ENCODE data around the gene SPTBN5.

The SPTBN5 gene

GRCh38 chr15:41881920-41882688 is 11.7 kb downstream of the SPTBN5 start:
- peak; percentile 23 for DNase-seq

GRCh38 chr15:41881550-41881919 is 12.3 kb downstream of the SPTBN5 start:
- DNase-seq, result no peak

- DNase-seq, result no peak
Observed at GRCh38 chr15:41881086-41881485, 12.8 kb downstream of the SPTBN5 start.

DNA sequence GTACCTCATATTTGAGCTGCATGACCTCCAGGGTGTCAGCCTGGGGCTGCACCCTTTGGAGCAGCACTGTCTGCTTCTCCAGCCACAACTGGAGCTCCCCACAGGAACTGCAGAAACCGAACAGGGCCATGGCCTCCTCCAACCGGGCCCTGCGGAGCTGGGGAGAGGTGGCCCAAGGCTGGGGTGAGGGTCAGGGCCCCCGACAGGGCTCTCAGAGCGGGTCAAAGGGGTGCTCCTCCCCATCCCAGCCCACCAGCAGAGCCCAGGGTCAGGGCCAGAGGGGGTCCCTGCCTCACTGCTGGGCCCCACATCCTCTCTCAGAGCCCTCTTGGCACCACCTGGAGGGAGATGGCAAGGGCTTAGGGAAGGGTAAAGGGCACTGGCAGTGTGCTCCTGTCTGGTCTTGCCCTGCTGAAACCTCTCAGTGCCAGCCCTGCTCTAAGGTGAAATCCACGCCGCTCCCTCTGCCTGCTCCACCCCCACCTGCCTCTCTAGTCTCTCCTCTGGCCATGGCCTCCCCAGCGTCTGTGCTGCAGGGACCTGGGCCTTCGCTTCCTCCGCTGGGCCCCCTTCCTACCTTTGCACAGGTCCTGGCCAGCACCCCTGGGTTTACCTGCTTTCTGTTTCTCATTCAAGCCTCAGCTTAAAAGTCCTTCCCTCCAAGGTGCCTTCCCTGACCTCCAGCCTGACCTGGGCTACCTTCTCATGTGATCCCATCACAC is 13.5 kb downstream of the SPTBN5 start:
- DNase-seq, result no peak

DNA sequence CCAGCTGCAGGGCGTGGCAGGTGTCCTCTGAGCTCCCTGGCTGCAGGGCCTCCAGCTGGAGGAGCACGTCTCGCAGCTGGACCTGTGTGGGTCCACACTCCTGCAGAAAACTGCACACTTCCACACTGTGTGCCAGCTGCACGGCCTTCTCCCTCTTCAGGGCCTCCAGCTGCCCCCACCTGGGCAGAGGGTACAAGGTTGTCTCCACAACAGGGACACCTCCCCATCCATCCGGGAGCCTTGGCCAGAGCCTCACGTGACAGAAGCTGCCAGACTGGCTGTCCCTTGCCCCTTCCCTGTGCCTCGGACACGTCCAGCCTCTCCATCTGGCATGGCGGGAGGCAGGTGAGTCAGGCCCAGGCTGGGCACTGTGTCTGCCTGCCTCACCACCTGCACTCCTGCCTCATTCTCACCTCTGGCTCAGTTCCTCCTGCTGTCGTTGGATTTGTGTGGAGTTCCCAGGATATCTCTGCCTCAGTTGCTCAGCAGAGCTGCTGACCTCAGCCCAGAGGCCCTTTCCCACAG is 14.5 kb downstream of the SPTBN5 start:
- no peak for DNase-seq

DNA sequence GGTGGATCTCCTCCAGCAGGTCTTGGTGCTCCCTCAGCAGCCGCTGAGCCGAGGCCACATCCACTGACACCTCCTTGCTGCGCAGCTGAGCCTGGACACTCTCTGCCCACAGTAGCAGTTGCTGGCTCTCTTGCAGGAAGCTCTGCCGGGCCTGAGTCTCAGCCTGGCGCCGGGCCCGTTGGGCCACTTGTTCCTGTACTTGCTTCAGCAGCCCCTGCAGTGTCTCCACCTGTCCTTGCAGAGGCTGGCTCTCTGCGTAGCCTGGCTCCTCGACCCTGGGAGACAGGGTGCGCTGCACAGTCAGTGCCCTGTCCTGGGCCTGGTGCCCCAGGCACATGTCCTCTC is 15.5 kb downstream of the SPTBN5 start:
- no peak for DNase-seq

- no peak for DNase-seq
Observed at GRCh38 chr15:41877631-41878354, 16.1 kb downstream of the SPTBN5 start.

GRCh38 chr15:41876689-41877088 is 17.2 kb downstream of the SPTBN5 start:
- no peak for DNase-seq

DNA sequence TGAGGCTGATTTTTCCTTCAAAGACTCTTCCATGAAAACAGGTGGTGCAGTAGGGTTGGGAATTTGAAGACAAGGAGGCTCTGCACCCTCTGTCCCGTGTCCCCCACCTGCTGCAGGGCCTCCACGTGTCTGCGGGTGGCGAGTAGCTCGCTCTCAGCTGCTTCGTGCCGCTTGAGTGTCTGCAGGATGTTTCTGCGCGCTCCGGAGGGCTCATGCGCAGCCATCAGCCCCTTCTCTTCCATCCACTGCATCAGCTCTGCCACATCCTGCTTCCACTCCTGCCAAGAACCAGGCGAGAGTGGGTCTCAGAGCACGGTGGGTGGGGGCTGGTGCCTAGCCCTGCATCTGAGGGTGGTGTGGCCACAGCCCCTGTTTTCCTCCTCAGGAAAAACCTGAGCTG is 17.8 kb downstream of the SPTBN5 start:
- no peak for DNase-seq

GRCh38 chr15:41874736-41875135 is 19.1 kb downstream of the SPTBN5 start:
- DNase-seq, result no peak

DNA sequence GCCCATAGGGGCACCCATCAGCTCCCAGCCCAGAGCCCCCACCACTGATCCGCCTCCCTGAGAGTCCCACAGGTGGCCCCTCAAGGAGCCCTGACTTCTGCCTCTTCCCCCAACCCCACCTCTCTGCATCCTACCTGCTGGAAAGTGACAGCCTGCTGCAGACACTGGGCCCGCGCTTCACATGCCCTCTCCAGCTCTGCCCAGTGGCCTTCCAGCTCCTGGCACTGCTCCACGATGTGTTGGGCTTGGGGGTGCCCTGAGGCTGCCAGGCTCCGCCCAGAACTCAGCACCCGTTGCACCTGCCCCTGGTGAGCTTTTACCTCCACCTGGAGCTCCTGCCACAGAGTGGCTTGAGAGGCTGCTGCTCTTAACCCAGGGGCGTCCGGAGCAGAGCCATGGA is 20.1 kb downstream of the SPTBN5 start:
- no peak for DNase-seq

- no peak for DNase-seq
Observed at GRCh38 chr15:41872166-41872747, 21.6 kb downstream of the SPTBN5 start.

DNA sequence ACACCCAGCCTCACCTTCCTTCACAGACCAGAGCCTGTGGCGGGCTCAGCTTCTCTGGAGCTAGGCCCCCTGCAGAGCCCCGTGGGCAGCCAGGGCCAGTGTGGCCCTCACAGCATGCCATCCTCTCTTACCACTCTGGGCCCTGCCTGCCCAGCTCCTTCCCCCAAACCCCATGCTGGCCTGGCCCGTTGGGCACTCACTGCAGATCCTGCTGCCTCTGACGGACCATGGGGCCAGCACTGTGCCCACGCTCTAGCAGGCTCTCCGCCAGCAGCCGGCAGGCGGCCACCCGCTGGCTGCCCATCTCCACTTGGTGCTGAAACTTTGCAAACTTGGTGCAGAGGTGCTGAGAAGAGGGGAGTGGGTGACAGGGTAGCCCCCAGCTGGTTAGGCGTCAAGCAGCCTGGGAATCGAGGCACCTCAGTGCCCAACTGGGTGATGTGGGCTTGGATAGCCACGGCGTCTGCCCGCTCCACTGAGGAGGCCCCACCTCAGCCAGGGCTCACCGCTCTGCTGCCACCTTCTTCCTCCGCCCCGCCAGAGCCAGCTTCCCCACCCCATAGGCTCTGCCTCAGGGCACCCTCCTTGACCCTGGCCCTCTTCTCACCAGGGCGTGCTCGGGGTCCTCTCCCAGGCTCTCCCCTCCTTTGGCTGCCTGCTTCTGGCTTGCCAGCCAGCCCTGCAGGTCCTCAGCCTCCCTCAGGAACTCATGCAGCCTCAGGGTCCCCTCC is 22.5 kb downstream of the SPTBN5 start:
- no peak for DNase-seq

GRCh38 chr15:41870689-41871081 is 23.2 kb downstream of the SPTBN5 start:
- DNase-seq, result peak; percentile 79

GRCh38 chr15:41869770-41870688 is 23.8 kb downstream of the SPTBN5 start:
- DNase-seq, result no peak

DNA sequence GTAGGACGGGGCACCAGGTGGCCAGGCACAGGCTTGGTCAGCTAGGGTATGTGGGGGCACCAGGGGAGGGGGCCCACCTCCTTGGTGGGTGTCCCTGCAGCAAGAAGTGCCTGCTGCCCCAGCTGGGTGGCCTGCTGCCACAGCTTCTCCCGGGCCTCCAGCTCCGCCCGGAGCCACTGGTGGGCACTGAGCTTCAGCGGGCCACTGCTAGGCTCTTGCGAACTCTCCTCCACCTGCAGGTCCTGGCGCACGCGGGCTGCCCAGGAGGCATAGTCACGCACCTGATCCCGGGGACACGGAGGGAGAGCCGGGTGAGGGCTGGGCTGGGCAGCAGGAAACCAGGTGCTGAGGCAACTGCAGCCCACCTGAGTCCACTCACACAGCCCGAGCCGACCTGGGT is 25.5 kb downstream of the SPTBN5 start:
- DNase-seq, result no peak

DNA sequence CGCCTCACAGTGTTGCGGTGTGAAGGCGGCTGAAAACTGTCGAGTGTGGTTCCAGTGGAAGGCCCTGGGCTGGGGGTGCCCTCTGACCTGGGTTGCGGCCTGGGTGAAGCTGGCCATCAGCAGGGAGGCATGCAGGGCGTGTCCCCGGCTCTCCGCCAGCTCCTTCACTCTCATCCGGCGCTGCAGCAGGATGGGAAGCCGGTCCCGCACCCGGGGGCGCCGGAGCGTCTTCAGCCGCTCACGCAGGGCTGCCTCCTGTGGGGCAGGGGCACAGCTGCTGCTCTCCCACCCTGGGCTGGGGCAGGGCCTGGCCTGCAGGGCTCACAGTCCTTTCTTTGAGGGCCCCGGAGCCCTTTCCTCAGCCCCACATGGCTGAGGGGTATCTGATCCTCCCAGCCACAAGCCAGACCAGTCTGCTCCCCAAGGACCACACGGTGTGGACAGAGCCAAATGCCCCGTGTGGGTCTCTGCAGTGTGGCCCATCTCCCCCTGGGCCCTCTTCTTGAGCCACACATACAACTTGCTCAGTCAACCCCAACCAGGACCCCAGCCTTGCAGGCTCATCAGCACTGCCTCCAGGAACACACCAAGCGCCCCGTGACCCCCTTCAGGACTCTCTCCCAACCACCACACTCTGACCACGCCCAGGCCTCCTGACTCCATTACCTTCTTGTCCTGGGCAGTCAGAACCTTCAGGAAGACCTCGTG is 26.8 kb downstream of the SPTBN5 start:
- no peak for DNase-seq

- DNase-seq, result no peak
Observed at GRCh38 chr15:41866263-41866703, 27.6 kb downstream of the SPTBN5 start.

GRCh38 chr15:41865490-41866055 is 28.3 kb downstream of the SPTBN5 start:
- no peak for DNase-seq

- DNase-seq, result no peak
Observed at GRCh38 chr15:41862515-41863116, 31.2 kb downstream of the SPTBN5 start.

All from stimulated activated CD4-positive, alpha-beta T cell treated with anti-CD3 and anti-CD28 coated beads, Interleukin-15, amount 100 ng/mL, for 24 hours (primary cell).